HG02642 (cell line): ENCODE data around the gene RBFOX2.
"Not testable (repeated sequence)": the region's sequence is repeated elsewhere in the genome, so short reads cannot be mapped to it uniquely, and the experiment has no call there.

Source experiments
- ATAC-seq: cut with Tn5 transposase; IDR thresholded peaks from one replicate; pipeline ENCODE4 v1.9.1; 2021; ENCODE audit warnings: mild to moderate bottlenecking; ENCODE audit not compliant: unreplicated experiment, poor library complexity

The RBFOX2 gene

GRCh38 chr22:36028646-36029405 lies at the start of gene RBFOX2:
Gene RBFOX2, minus strand, starts transcription at chr22:36028824. Its CDS starts 399 bp downstream, at chr22:36028425.
- peak; percentile 53 for ATAC-seq

DNA sequence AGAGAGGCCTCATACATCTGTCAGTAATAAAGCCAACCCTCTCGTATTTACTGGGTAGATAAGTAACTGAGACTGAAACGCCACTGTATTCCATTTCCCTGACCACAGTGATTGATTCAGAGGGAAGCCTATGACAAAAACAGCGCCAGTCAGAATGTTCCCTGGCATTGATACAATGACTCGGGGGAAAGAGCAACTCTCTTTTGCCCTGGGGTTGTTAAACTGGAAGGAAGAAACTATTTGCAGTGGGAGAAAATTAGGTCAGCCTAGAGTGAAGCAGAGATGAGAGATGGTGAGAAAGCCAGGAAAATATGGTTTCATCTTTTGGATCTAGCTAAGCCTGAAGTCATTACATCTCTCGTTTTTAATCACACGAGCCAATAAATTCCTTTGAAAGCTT lies 48.6 kb upstream of the RBFOX2 start:
- ATAC-seq = no peak

DNA sequence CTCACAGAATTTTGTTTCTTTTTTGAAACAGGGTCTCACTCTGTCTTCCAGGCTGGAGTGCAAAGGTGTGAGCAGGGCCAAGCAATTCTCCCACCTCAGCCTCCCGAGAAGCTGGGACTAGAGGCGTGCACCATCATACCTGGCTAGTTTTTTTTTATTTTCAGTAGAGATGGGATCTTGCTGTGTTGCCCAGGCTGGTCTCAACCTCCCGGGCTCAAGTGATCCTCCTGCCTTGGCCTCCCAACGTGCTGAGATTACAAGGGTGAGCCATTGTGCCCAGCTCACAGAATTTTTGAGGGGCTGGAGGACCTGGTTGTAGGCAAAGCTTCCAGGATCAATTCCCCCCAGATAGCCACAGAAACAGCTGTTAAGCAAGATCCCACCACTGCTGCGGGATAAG lies 47.1 kb upstream of the RBFOX2 start:
- no peak for ATAC-seq

DNA sequence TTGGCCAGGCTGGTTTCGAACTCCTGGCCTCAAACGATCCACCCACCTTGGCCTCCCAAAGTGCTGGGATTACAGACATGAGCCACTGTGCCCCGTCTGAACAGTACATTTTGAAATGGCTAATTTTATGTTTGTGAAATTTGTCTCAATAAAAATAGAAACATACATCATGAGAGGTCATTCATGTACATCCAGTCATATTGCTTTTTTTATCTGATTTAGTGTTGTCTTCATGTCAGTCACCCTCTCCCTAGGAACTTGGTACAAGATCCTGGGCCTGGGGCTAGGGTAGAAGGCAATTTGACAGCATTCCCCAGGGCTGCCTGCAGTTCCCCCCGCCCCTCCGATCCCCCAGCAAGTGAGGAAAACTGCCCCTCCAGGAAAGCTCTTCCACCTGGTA lies 46.6 kb upstream of the RBFOX2 start:
- ATAC-seq = no peak

GRCh38 chr22:36073476-36073875 lies 44.9 kb upstream of the RBFOX2 start:
- no peak for ATAC-seq

DNA sequence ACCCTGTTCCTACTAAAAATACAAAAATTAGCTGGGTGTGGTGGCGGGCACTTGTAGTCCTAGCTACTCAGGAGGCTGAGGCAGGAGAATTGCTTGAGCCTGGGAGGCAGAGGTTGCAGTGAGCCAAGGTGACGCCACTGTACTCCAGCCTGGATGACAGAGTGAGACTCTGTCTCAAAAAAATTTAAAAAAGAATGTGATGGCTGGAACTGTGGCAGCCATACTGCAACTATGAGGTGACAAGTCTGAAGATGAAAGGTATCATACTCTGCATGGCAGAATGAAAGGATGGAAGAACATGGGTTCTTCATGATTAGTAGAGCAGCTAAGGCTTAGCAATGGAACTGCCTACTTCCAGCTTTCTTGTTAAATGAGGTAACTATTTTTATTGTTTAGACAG lies 42.0 kb upstream of the RBFOX2 start:
- not testable (repeated sequence) for ATAC-seq

DNA sequence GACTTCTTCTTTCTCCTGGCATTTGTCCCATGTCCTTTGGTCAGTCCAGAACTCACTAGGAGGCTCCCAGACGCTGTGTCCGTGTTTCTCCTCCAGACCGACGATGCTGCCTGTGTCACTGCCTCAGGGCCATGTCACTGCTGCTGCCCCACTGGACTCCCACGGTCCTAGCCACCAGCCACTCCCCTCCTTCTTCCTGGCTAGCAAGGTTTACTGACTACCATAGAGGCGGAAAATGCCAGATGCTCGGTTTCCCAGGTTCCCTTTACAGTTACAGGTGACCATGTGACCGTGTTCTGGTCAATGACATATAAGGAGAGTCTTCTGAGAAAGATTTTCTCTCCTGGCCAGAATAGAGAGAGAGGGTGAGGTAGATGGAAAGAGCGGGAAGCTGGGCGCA lies 40.7 kb upstream of the RBFOX2 start:
- ATAC-seq = no peak

- ATAC-seq = no peak
Observed at GRCh38 chr22:36068776-36069344, 40.2 kb upstream of the RBFOX2 start.

DNA sequence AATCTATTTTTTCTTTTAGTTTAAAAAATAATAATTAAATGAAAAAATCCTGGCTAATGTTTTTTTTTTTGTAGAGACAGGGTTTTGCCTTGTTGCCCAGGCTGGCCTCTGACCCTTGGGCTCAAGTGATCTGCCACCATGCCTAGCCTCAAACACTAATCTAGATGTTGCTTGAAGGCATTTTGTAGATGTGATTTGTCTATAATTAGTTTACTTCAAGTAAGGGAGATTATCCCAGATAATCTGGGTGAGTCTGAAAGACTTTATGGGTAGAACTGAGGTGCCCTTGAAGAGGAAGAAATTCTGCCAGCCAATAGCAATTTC lies 38.6 kb upstream of the RBFOX2 start:
- no peak for ATAC-seq

- no peak for ATAC-seq
Observed at GRCh38 chr22:36065775-36066544, 37.3 kb upstream of the RBFOX2 start.

DNA sequence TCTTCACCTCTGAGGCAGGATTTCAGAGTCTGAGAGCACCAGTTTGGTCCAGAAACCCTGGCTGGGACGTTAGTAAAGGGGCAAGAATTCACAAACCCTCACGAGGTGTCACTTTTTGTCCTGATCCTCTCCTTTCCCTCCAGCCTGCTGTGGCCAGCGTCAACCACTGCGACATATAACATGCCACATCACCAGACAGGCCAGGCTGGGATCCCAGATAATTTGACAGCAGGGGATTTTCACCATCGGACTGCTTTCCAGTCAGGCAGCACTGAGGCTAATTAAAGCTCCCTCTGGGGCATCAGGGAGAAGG lies 36.8 kb upstream of the RBFOX2 start:
- no peak for ATAC-seq

GRCh38 chr22:36064358-36064757 lies 35.7 kb upstream of the RBFOX2 start:
- ATAC-seq = no peak

DNA sequence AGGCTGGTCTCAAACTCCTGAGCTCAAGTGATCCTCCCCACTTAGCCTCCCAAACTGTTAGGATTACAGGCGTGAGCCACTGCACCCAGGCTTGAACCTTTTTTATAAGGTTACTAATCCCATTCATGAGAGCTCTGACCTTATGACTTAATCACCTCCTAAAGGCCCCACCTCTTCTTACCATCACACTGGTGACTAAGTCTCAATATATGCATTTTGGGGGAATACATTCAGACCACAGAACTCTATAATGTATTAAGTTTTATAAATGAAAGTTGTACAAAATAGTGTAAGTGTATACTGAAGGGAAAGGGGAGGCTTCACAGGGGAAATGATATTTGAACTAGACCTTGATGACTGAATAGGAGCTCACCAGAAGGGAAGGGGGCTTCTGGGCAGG lies 28.4 kb upstream of the RBFOX2 start:
- ATAC-seq = no peak

DNA sequence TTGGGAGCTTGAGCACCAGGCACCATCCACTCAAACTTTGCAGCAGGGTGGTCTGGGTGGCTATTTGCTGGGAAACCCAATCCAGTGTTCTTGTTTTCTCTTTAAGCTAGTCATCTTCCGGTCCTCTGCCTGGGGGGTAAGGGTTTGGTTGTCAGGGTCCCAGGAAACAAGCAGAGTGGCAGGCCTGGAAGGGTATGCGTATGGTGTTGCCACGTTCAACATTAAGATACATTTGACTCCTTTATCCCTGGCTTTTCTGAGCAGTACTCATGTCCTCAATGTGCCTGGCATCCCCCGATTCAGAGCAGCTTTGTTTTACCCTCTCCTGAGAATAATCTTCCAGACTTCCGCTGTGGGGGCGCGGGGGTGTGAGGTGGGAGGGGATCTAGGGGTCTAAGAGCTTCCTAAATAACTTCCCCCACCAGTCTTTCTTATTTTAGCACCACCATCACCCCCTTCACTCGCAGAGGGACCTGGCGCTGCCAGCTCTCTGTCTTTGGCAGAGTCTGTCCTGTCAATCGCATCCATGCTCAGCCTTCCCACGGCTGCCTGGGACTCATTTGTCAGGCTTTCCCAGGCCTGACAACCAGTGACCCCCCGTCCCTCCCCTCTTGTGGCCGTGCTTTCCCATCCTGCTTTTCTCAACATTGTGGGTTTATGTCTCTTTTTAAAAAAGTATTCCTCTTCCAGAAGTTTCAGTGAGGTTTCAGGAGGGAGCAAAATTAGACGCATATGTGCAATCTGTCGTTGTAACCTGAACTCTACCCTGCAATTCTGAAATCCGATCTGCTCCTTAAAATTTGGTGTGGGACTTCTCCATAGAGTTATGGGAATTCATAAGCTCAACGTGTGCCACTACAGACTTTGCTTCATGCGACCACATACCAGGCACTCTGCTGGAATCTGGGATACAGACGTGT lies 27.0 kb upstream of the RBFOX2 start:
- ATAC-seq = no peak

- ATAC-seq = not testable (repeated sequence)
Observed at GRCh38 chr22:36054446-36054845, 25.8 kb upstream of the RBFOX2 start.

- ATAC-seq = no peak
Observed at GRCh38 chr22:36053242-36054147, 24.9 kb upstream of the RBFOX2 start.

DNA sequence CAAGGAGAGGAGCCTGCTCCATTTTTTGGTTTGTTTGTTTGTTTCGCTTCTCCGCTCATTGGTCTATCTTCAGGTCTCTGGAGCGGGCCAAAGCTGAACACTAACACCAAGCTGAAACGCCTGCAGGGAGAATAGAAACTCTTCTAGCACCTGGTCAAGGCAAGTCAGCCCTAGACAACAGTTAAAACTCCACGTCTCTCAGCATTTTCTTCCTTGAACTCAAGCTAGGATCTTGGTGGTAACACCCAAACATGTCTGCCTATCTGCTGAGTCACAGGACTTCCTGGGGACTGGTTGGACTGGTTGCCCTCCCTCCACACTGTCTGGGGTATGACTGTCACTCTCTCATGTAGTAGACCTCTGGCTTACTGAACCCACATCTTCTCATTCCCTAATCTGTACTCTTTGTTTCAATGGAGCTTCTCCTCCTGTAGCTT lies 23.9 kb upstream of the RBFOX2 start:
- ATAC-seq = no peak

GRCh38 chr22:36049678-36049997 lies 21.0 kb upstream of the RBFOX2 start:
- ATAC-seq = no peak

DNA sequence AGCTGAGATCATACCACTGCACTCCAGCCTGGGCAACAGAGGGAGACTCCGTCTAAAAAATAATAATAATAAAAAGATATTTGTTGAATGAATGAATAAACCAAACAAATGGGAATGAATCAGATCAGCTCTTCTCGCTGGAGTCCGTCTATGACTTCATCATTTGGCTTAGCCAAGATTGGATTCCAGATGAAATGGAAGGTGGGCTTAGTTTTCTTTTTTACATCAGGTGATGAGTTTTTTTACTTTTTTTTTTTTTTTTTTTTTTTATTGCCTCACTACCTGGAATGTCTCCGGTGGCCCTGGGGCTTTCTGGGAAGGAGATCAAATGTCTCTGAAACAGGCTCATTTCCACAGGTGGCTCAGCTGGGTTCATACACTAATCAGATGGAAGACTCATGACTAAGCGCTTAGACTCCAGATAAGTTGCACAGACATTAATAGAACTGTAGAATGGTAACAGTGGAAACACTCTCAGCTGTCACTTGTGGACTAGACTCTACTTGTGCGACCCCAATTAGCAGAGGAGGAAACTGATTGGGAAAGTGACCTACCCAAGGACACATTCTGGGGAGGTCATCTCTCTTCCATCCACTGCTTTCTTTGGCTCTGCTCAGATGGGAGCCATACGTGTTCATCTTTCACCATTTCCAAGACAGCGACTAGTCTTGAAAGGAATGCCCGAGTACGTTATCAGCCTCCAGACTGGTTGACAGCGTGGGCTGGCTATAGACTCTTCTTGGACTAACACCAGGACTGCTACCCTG lies 20.5 kb upstream of the RBFOX2 start:
- ATAC-seq = no peak
